ENCODE results near the gene RPTOR. TPM values are rescaled to one million over a fixed set of nuclear protein-coding genes. Genes with fewer than 3 reads are reported as not detected.
"Not testable (repeated sequence)": the region's sequence is repeated elsewhere in the genome, so short reads cannot be mapped to it uniquely, and the experiment has no call there.

The RPTOR gene
- polyA plus RNA-seq, 2 donors = 7.1 to 10.5 TPM

DNA sequence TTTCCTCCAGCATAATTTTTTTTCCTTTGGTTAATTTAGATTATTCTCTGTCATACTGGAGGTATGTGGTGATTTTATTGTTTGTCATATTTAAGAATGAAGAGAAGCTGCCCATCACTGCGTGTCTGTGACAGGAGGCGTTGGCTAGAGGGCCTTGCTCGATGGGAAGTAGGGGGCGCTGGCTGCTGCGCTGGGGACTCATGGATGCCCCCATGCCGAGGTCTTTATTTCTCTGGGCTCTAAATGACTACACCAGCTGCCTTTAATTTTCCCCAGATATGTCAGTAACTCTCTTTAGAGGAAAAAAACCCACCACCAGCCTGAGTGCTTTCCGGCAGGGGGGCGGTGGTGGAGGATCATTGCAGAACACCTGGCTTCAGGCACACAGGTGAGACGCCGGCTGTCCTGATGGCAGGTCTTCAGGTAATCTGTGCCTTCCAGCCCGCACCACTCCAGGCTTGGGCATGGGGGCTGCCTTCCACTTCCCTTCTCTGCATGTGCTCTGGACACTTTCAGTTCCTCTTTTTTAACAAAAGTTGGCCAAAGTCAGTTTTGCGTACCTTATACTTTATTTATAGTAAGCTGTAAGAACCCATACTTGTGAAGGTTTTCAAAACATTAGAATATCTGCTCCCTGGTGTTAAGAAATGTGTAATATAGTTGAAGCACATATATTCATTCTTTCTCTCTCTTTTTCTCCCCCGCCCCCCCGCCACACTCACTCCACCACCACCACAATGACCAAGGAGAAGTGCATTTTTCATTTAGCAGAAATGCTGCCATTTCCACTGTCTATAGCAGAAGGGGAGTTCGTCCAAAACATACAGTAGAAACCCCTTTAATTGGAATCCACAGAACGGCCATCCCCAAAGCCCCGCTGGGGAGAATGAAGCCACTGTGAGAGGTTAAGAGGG is 192.7 kb downstream of the RPTOR start:
- no peaks in the 10 kb centered on the region for H3K4me1 ChIP-seq (ENCODE audit: control insufficient read depth in 2 of 2, insufficient read depth in 2 of 2, low read length in 1 of 2)
- WGBS, 2 donors = 85 to 89% methylated on average over 17 of the region's 17 CpGs
- no peaks in the 10 kb centered on the region for H3K36me3 ChIP-seq (ENCODE audit: control insufficient read depth in 2 of 2, insufficient read depth in 2 of 2, low read length in 1 of 2)
- H3K9me3 ChIP-seq (ENCODE audit: control insufficient read depth in 2 of 2, insufficient read depth in 1 of 2, low read depth in 1 of 2, low read length in 1 of 2) = no peaks in the 10 kb centered on the region
- no peak overlapping the region for H3K4me3 ChIP-seq (ENCODE audit: low read depth in 1 of 2, low read length in 2 of 2)
- no peaks in the 10 kb centered on the region for H3K27me3 ChIP-seq (ENCODE audit: control insufficient read depth in 1 of 2, insufficient read depth in 2 of 2, low read length in 2 of 2)
- no peak overlapping the region for H3K27ac ChIP-seq (ENCODE audit: low read depth in 2 of 2, low read length in 1 of 2)

DNA sequence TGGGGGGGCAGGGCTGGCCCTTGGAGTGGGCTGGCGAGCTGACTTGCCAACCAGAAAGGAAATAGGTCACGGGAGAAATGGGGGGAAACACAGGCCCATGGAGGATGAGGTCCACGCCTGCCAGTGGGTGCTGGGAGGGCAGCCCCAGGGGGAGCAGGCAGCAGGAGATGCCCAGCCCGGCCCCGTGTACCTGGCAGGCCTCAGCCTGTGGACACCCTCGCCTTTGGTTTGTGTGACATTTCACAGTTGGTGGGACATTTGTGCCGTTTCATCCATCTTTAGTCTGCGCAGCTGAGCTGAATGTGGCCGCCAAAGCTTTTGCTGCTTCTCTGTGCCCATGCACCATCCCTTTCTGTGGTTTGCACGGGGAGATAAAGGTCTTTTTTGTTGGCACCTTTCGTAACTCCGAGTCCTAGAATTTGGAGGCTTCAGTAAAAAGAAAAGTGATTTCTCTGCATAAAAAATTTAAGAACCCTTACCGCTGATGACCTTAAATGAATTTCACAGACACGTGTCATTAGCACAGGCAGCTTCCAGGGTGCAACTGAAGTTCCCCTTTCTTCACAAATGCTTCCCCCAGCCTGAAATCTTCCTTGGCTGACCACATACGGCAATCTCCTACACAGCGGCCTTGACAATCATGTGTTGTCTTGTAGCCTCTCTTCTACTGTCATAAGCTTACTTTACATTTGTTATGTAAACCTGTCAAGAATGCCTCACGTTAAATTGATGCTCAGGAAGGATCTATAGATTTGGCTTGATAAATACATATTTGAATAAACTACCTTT is 193.6 kb downstream of the RPTOR start:
- Histone ChIP-seq H3K4me1 (ENCODE audit: control insufficient read depth in 2 of 2, insufficient read depth in 2 of 2, low read length in 1 of 2) (no peaks in the 10 kb centered on the region), H3K9me3 (ENCODE audit: control insufficient read depth in 2 of 2, insufficient read depth in 1 of 2, low read depth in 1 of 2, low read length in 1 of 2) (no peaks in the 10 kb centered on the region), H3K4me3 (ENCODE audit: low read depth in 1 of 2, low read length in 2 of 2) (no peak overlapping the region), H3K27me3 (ENCODE audit: control insufficient read depth in 1 of 2, insufficient read depth in 2 of 2, low read length in 2 of 2) (no peaks in the 10 kb centered on the region), H3K36me3 (ENCODE audit: control insufficient read depth in 2 of 2, insufficient read depth in 2 of 2, low read length in 1 of 2) (no peaks in the 10 kb centered on the region), H3K27ac (ENCODE audit: low read depth in 2 of 2, low read length in 1 of 2) (no peak overlapping the region)
- 82 to 83% methylated on average over 17 of the region's 17 CpGs for whole genome bisulfite sequencing, 2 donors

DNA sequence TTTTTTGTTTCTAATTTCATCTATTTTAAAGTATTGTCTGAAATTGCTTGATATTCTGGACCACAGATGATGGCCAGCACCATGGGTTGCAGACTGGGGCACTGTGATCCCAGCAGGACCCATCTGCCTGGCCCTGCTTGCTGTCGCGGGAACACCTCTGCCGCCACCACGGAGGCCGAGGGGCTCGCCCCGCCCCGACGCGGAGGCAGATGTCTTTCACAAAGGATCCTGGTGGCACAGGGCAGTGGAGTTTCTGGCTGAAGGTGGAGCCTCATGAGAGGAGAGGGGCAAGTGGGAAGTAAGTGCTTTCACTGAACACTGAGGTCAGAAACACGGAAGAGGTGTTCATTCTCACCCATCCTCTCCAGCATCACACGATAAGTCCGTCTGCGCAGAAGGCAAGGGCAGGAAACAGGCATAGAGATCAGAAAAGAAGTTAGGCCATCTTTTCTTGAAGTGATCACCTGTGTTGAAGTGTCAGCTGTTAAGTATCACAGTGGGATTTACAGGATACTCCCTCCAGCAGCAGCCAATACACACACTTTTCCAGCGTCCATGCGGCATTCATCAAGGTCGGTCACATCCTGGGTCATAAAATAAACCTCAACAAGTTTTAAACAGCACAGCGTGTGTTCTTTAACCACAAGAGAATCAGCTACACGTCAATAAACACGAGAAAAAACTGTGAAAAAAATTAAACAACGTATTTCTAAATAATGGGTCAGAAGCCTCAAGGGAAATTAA is 194.5 kb downstream of the RPTOR start:
- no peaks in the 10 kb centered on the region for H3K4me1 ChIP-seq (ENCODE audit: control insufficient read depth in 2 of 2, insufficient read depth in 2 of 2, low read length in 1 of 2)
- no peaks in the 10 kb centered on the region for H3K36me3 ChIP-seq (ENCODE audit: control insufficient read depth in 2 of 2, insufficient read depth in 2 of 2, low read length in 1 of 2)
- no peak overlapping the region for H3K27ac ChIP-seq (ENCODE audit: low read depth in 2 of 2, low read length in 1 of 2)
- no peaks in the 10 kb centered on the region for H3K27me3 ChIP-seq (ENCODE audit: control insufficient read depth in 1 of 2, insufficient read depth in 2 of 2, low read length in 2 of 2)
- H3K9me3 ChIP-seq (ENCODE audit: control insufficient read depth in 2 of 2, insufficient read depth in 1 of 2, low read depth in 1 of 2, low read length in 1 of 2) = no peaks in the 10 kb centered on the region
- H3K4me3 ChIP-seq (ENCODE audit: low read depth in 1 of 2, low read length in 2 of 2) = no peak overlapping the region
- 85 to 87% methylated on average over 21 of the region's 21 CpGs for WGBS, 2 donors

DNA sequence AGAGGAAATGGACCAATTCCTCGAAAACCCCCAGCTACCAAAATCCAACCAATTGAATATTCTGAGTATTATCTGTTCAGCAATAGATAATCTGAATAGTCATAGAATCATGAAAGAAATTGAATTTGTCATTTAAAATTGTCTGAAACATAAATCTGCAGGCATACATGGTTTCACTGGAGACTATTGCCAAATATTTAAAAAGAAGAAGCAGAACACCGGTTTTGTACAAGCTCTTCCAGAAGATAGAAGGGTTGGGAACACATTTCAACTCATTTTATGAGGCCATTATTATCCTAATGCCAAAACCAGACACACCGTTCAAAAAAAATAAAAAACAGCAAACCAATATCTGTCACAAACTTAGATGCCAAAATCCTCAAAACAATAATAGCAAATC is 195.5 kb downstream of the RPTOR start:
- Histone ChIP-seq H3K27ac (ENCODE audit: low read depth in 2 of 2, low read length in 1 of 2) (no peak overlapping the region), H3K9me3 (ENCODE audit: control insufficient read depth in 2 of 2, insufficient read depth in 1 of 2, low read depth in 1 of 2, low read length in 1 of 2) (no peaks in the 10 kb centered on the region), H3K4me3 (ENCODE audit: low read depth in 1 of 2, low read length in 2 of 2) (no peak overlapping the region), H3K4me1 (ENCODE audit: control insufficient read depth in 2 of 2, insufficient read depth in 2 of 2, low read length in 1 of 2) (no peaks in the 10 kb centered on the region), H3K27me3 (ENCODE audit: control insufficient read depth in 1 of 2, insufficient read depth in 2 of 2, low read length in 2 of 2) (no peaks in the 10 kb centered on the region), H3K36me3 (ENCODE audit: control insufficient read depth in 2 of 2, insufficient read depth in 2 of 2, low read length in 1 of 2) (no peaks in the 10 kb centered on the region)
- 64 to 65% methylated on average over 3 of the region's 3 CpGs for WGBS, 2 donors

DNA sequence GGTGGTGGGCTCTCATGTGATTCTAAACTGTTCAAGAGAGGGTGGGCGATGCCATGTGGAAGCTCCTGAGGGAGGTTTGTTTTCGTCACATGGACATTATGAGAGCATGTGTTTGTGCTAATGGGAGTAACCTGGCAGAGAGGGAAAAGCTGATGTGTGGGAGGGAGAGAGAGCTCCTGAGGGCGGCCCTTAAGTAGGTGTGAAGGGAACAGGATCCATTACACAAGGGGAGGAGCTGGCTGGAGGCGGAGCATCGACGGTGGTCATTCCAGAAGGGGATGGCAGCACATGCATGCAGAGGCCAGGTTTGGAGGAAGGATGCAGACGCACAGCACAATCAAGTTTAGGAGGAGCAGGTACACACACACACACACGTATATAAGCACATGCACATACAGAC is 197.5 kb downstream of the RPTOR start:
- Histone ChIP-seq H3K27me3 (ENCODE audit: control insufficient read depth in 1 of 2, insufficient read depth in 2 of 2, low read length in 2 of 2) (no peaks in the 10 kb centered on the region), H3K27ac (ENCODE audit: low read depth in 2 of 2, low read length in 1 of 2) (no peak overlapping the region), H3K9me3 (ENCODE audit: control insufficient read depth in 2 of 2, insufficient read depth in 1 of 2, low read depth in 1 of 2, low read length in 1 of 2) (no peaks in the 10 kb centered on the region), H3K4me1 (ENCODE audit: control insufficient read depth in 2 of 2, insufficient read depth in 2 of 2, low read length in 1 of 2) (no peaks in the 10 kb centered on the region), H3K36me3 (ENCODE audit: control insufficient read depth in 2 of 2, insufficient read depth in 2 of 2, low read length in 1 of 2) (no peaks in the 10 kb centered on the region), H3K4me3 (ENCODE audit: low read depth in 1 of 2, low read length in 2 of 2) (no peak overlapping the region)
- 92 to 94% methylated on average over 8 of the region's 8 CpGs for whole genome bisulfite sequencing, 2 donors

DNA sequence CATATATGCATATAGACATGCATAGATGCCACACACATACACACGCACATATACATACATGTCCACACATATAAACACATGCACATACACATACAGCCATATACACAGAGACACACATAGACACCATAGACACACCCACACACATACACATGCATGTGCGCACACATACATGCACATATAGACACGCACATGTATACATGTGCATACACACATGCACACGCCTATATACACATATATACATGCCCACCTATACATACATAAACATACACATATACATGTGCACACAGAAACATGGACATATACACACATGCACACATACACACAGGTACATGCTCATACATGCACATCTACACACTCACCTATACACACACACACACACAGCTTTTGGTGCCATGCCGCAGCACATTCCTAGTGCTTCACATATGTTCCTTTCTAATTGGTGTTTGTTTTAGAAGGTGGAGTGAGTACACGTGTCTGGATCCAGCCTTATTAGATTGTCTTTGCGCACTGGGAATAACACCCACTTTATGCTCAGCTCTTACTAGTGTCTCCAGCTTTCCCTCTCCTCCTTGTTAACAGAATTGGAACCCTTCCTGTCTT is 198.0 kb downstream of the RPTOR start:
- Histone ChIP-seq H3K4me1 (ENCODE audit: control insufficient read depth in 2 of 2, insufficient read depth in 2 of 2, low read length in 1 of 2) (no peaks in the 10 kb centered on the region), H3K4me3 (ENCODE audit: low read depth in 1 of 2, low read length in 2 of 2) (no peak overlapping the region), H3K9me3 (ENCODE audit: control insufficient read depth in 2 of 2, insufficient read depth in 1 of 2, low read depth in 1 of 2, low read length in 1 of 2) (no peaks in the 10 kb centered on the region), H3K27me3 (ENCODE audit: control insufficient read depth in 1 of 2, insufficient read depth in 2 of 2, low read length in 2 of 2) (no peaks in the 10 kb centered on the region), H3K27ac (ENCODE audit: low read depth in 2 of 2, low read length in 1 of 2) (no peak overlapping the region), H3K36me3 (ENCODE audit: control insufficient read depth in 2 of 2, insufficient read depth in 2 of 2, low read length in 1 of 2) (no peaks in the 10 kb centered on the region)
- 60 to 64% methylated on average over 7 of the region's 7 CpGs for WGBS, 2 donors

DNA sequence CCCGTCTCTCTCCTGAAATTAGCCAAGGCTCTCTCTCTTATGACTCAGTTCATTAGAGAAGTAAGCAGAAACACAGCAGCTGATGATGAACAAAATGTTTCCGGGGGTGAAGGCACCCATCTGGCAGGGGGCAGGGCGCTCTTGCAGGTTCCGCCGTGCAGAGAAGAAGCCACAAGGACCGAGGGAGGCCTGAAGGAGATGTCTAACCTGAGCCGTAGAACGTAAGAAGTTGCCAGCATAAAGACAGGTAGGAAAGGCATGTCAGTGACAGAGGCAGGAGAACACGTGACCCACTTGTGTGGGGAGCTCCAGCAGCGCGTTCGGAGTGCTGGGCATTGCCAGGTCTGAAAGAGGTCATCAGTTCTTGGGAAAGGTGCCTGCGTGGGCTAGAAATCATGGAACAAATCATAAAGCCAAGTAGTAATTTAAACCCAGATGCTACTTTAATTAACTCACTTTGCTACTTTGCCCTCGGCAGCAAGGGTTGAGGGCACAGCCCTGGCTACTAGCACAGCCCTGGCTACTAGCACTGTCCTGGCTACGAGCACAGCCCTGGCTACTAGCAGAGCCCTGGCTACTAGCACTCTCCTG is 198.6 kb downstream of the RPTOR start:
- WGBS, 2 donors = 80 to 81% methylated on average over 15 of the region's 15 CpGs
- H3K27me3 ChIP-seq (ENCODE audit: control insufficient read depth in 1 of 2, insufficient read depth in 2 of 2, low read length in 2 of 2) = no peaks in the 10 kb centered on the region
- H3K4me1 ChIP-seq (ENCODE audit: control insufficient read depth in 2 of 2, insufficient read depth in 2 of 2, low read length in 1 of 2) = no peaks in the 10 kb centered on the region

DNA sequence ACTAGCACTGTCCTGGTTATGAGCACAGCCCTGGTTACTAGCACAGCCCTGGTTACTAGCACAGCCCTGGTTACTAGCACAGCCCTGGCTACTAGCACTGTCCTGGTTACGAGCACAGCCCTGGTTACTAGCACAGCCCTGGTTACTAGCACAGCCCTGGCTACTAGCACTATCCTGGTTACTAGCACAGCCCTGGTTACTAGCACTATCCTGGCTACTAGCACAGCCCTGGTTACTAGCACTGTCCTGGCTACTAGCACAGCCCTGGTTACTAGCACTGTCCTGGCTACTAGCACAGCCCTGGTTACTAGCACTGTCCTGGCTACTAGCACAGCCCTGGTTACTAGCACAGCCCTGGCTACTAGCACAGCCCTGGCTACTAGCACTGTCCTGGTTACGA is 199.3 kb downstream of the RPTOR start:
- not testable (repeated sequence) for H3K36me3 ChIP-seq (ENCODE audit: control insufficient read depth in 2 of 2, insufficient read depth in 2 of 2, low read length in 1 of 2); H3K9me3 ChIP-seq (ENCODE audit: control insufficient read depth in 2 of 2, insufficient read depth in 1 of 2, low read depth in 1 of 2, low read length in 1 of 2); H3K27ac ChIP-seq (ENCODE audit: low read depth in 2 of 2, low read length in 1 of 2); H3K4me3 ChIP-seq (ENCODE audit: low read depth in 1 of 2, low read length in 2 of 2); H3K4me1 ChIP-seq (ENCODE audit: control insufficient read depth in 2 of 2, insufficient read depth in 2 of 2, low read length in 1 of 2); H3K27me3 ChIP-seq (ENCODE audit: control insufficient read depth in 1 of 2, insufficient read depth in 2 of 2, low read length in 2 of 2)
- WGBS, 2 donors = 78 to 100% methylated on average over 1 to 2 of the region's 2 CpGs

More for the DNA sequence above, 198.6 kb downstream of the RPTOR start:
- Histone ChIP-seq H3K9me3 (ENCODE audit: control insufficient read depth in 2 of 2, insufficient read depth in 1 of 2, low read depth in 1 of 2, low read length in 1 of 2) (no peaks in the 10 kb centered on the region), H3K36me3 (ENCODE audit: control insufficient read depth in 2 of 2, insufficient read depth in 2 of 2, low read length in 1 of 2) (no peaks in the 10 kb centered on the region), H3K27ac (ENCODE audit: low read depth in 2 of 2, low read length in 1 of 2) (no peak overlapping the region), H3K4me3 (ENCODE audit: low read depth in 1 of 2, low read length in 2 of 2) (no peak overlapping the region)

DNA sequence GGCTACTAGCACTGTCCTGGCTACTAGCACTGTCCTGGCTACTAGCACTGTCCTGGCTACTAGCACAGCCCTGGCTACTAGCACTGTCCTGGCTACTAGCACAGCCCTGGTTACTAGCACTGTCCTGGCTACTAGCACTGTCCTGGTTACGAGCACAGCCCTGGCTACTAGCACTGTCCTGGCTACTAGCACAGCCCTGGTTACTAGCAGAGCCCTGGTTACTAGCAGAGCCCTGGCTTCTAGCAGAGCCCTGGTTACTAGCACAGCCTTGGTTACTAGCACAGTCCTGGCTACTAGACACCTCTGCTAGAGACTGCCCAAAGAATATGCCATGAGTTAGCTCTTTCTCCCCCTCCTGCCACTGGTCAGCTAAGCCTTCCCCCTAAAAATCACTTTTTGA is 200.1 kb downstream of the RPTOR start:
- not testable (repeated sequence) for H3K36me3 ChIP-seq (ENCODE audit: control insufficient read depth in 2 of 2, insufficient read depth in 2 of 2, low read length in 1 of 2); H3K27me3 ChIP-seq (ENCODE audit: control insufficient read depth in 1 of 2, insufficient read depth in 2 of 2, low read length in 2 of 2); H3K27ac ChIP-seq (ENCODE audit: low read depth in 2 of 2, low read length in 1 of 2); H3K4me1 ChIP-seq (ENCODE audit: control insufficient read depth in 2 of 2, insufficient read depth in 2 of 2, low read length in 1 of 2); H3K9me3 ChIP-seq (ENCODE audit: control insufficient read depth in 2 of 2, insufficient read depth in 1 of 2, low read depth in 1 of 2, low read length in 1 of 2); H3K4me3 ChIP-seq (ENCODE audit: low read depth in 1 of 2, low read length in 2 of 2)
- 100% methylated on average over 1 of the region's 1 CpG for WGBS, 2 donors
